HG03439 (cell line): Measurements from ENCODE around the gene PKP4.

Experiments
- ATAC-seq: cut with Tn5 transposase; IDR thresholded peaks from one replicate; pipeline ENCODE4 v1.9.1; 2021; ENCODE audit warnings: mild to moderate bottlenecking, moderate library complexity; ENCODE audit not compliant: unreplicated experiment

PKP4 gene

DNA sequence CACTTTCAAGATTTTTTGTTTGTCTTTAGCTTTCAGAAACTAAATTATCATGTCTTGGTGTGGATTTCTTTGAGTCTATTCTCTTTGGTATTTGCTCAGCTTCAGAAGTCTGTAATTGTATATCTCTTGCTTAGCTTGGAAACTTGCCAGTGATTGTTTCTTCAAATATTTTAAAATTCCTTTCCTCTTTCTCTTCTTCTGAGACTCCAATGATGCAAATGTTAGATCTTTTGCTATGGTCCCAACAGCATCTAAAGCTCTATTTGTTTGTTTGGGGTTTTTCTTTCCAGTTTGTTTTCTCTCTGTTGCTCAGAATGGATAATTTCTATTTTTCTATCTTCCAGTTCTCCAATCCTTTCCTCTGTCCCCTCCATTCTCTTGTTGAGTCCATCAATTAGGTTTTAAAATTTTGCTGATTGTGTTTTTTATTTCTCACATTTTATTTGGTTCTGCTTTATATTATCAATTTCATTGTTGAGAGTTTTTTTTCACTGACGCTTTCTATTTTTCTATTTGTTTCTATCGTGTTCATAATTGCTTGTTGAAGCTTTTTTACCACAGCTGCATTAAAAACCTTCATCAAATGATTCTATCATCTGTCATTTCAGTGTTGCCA is 256.9 kb downstream of the PKP4 start:
- no peak for ATAC-seq

DNA sequence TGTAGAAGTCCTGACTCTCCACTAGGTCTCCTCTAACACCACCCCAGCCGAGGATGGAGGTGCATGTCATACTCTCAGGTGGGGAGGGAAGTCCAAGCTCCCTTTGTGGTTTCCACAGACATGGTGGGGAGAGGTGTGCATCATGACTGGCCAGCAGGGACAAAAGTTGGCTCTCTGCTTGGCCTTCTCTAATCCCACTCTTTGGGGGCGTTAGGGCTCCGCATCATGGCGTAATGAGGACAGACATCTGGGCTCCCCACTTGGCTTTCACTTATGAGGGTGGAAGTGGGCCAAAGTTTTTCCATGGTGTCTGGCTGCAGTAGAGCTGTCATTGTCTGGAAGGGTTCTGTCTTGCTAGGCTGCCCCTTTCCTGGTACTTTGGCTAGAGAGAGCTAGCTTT is 257.7 kb downstream of the PKP4 start:
- ATAC-seq, result no peak

DNA sequence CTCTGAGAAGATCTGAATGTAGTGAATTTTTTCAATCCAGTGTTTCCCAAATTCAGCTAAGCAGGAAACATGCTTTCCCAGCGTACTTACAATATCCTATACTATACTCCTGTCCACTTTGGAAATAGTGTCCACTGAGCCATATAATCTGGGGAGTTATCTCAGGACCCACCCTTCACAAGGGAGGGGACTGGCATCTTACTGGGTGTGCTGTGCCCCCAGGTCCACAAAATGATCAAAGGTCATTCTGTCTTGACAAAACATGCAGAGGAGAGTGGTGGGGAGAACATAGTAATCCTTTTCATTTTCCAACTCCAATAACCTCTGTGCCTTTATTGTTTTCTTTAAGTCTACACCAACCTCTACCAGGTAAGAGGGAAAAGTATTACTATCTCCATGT is 258.6 kb downstream of the PKP4 start:
- no peak for ATAC-seq

DNA sequence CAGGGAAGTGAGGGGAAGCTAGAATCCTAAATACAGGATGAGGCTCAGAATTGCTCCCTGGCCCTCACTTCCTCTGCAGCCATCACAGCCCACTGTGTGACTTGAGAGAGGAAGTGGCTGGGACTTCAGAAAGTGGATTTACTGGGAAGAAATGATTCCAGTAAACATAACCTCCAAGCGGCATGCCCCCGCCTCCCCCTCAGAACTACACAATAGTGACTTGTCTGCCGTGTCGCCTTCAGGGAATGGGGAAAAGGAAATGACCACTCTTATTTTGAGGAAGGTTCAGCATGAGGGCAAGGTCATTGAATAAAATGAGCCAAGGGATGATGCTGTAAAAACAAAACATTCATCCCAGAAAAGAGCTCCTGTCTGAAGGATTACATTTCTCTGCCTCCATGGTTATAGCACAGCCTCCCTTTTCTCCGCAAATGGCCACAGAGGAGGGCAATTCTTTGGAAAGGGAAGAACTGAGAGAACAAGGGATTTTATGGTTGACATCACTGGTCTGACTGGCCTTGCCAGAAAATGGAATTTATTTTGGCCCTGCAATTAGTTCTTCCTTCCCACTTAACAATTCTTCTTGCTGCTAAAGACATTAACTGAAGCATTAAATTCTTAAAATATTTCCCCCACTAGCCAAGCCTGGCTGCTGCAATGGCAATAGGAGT is 259.5 kb downstream of the PKP4 start:
- ATAC-seq, result no peak

DNA sequence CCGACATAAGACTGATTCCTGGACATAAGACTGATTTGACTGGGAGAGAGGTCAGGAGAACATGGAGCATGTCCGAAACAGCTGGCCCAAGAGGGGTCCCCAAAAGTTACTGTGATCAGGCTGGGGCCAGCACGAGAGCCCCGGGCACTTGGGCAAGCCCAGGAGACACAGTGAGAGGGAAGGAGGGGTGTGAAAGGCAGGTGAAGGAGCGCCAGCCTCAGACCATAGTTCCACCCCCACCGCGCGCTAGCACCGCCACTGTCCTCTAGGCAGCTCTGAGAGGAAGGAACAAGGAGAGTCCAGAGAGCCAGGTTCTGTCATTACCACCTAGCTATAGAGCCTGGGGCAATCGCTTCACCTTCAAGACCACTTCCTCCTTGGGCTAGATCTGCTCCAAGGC is 260.2 kb downstream of the PKP4 start:
- no peak for ATAC-seq

DNA sequence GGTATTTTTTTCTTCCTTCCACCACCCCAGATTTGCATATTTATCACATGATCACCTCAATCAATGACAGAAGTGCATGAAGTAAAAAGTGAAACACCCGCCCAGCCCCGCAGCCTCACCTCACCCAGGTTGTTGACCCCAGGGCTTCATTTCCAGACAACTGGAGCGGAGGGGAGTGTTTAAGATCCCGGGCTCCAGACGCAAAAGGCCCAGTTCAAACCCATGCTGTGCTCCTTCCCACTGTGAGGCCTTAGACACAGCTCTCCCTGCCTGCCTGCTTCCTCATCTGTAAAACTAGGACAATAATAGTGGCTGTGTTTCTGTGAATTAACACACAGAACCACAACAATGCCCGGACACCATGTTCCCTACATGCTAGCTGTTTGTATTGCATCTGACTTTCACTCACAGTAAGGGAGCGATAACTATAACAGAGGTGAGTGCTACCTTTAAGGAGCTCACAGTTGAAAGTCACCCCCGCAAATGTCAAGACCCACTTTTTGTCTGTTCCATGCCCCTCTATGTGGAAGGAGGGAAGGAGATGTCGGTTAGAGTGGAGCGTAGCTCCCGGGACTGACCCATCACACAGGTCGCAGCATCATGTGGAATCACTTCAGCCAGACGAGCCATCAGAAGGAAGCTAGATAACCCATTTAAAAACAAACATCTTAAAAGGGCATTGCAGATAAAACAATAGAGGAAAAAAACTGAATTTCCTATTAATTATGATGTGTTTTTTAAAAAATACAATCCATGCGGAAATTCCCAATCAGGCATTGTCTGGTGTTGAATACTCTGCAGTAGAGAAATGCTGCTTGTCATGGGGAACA is 260.8 kb downstream of the PKP4 start:
- ATAC-seq, result no peak

DNA sequence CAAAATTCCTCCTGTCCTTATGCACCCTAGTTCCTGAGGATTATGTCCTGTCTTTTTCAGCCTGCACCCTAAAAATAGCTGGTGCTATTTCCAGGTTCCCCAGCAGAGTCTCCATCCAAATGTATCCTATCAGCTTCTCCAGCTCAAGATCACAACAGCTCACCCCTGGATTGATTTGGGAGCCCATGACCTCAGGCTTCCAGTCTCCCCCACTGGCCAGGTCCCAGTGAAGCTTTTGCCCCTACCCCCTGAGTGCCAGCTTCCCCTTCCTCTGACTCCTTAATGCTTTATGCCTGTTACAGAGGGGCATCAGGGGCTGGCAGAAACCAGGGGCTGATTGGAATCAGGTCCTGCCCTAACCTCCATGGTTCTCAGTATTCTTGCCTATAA is 261.4 kb downstream of the PKP4 start:
- no peak for ATAC-seq

DNA sequence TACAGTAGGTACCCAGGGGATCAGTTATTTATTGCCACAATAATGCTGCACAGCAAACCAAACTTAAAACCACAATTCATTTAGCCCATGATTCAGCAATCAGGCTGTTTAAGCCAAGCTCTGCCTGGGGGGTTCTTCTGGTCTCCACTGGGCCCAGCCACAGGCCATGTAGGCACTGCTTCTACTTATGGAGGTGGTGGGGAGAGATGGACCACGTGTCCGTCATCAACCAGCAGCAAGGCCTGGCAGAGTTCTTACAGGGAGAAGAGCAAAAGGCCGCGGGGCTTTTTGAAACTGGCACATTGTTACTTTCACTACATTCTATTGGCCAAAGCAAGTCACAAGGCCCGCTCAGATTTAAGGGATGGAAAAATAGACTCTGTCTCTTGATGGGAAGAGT is 262.1 kb downstream of the PKP4 start:
- no peak for ATAC-seq

DNA sequence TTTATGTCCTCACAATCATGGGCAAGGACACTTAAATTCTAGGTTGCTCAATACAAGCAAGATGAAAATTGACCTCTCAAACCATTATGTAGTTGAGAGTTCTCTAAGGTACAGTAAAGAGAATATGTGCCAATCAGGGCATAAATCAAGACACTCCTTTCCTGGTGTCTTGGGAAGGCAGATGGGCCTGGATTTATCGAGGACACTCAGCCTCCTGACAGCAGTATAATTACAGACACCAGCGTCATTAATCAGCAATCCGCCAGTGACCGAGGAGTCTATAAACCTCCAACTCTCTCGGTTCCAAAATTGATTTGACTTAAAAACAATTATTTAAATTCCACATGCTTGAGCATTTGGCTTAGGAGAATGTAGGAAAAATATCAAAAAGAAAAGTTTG is 262.7 kb downstream of the PKP4 start:
- no peak for ATAC-seq

DNA sequence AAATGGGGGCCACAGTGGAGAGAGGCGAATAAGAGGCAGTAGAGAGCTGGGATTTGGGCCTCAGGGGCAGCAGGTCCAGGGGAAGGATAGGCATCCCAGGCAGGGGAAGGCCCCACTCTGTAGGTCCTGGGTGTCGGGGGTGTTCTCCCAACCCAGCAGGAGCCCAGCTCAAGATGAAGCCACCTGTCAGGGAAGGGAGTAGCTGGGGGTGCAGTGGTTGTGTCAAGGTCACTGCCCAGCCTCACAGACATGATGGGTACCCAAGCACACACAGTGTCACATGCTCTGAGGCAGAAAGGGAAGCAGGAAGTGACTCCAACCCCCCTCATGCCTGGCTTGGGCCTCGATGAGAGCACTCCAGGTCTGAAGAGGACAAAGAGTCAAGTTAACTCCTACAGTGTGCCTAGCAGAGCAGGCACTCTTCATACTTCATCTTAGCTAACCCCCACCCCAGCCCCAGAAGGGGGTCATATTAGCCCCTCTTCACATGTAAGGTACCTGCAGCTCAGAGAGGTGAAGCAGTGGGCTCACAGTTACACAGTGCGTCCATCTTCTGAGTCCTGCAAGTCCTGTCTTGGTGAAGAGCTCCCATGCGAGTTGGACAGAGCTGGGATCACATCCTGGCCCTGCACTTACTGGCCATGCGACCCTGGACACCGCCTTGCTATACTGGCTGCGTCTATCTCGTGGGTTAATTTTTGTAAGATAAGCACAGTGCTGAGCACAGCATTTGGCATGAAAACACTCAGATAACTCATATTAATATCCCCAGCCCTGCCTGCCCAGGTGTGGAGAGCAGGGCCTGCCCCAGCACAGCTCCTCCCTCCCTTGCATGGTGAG is 265.7 kb downstream of the PKP4 start:
- ATAC-seq, result no peak

DNA sequence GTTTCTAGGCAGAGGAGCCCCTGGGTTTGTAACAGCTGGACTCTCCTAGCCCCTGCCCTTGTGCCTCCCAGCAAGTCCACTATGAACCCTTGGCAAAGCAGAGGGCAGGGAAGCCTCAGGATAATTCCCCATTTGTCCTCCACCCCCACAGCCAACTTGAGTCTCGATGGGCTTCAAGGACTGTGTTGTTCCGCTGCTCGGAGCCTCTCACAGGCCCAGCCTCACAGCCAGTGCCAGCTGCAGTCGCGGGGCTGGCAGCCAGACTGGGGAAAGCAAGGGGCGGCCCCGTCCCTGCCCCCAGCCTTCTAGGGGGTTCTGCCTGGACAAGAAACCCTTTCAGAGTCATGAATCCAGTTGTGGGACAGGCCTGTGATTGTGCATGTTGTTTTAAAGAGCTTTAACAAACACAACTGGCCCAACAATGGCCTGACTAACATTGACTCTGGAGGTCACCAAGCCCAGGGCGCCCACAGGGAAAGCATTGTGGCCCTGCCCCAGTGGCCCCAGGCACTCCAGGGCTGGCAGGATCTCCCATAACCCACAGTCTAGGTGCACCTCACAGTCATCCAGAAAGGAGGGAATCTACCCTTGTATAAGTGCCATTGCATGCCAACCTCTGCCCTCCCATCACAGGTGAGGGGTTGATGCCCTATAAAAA is 266.6 kb downstream of the PKP4 start:
- no peak for ATAC-seq

DNA sequence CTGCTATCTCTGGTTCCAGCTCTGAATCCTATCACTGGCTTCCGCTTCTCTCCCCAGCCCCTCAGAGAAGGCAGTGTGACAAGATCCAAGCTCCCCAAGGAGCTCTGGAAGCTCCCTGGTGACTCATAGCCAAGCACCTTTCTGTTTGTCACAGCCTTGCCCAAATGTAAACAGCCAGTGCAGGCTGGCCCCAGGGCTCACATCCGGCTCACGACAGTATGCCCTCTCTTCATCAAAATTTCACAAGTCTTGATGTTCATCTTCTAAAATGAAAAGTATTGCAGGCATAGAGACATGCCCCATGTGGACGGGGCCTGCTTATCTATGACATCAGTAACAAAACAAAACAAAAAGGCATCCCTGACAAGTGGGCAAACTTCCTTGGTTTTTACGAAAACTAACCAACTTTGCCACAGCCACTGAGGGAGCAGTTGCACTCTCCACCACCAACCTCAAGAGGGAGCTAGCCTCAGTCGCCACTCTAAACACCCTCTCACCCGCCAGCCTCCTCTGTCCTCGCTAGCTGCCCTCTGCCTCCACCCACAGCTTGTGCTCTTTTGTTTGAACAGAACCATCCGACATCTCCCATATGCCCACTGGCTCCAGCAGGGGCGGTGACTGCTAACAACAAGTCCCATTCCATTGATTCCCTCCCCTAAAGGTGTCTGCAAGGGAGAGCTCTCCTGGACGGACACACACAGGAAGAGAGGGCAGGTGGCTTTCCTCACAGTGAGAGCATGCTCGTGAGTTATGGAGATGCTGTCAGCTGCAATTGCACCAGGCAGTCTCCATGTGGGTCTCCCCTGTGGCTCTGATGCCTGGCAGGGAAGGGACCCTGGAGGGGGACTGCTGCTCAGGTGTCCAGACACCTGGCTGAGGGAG is 267.4 kb downstream of the PKP4 start:
- ATAC-seq, result no peak

DNA sequence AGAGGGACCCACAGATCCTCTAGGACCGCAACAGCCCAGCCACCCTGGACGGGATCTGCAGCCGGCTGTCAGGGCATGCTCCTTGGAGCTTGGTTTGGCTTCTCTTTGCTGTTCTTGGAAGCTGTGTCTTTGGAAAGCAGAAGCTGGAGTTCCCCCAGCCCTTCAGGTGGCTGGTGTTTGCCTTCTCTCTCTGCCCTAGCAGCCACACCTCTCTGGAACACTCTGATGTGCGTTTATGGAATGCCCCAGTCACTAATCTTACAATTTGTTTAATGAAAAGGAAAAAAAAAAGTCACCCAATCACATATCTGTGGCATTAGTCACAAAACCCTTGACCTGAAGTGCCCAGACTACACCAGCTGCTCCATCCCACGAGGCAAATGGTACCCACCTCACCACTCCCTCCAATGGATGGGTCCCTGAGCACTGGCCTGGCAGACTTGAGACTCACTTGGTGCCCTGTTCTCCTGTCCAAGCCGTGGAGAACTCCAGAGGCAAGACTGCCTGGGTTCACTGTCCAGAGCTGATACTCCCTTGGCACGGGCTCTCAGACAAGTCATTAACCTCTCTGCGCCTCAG is 268.1 kb downstream of the PKP4 start:
- ATAC-seq, result no peak

DNA sequence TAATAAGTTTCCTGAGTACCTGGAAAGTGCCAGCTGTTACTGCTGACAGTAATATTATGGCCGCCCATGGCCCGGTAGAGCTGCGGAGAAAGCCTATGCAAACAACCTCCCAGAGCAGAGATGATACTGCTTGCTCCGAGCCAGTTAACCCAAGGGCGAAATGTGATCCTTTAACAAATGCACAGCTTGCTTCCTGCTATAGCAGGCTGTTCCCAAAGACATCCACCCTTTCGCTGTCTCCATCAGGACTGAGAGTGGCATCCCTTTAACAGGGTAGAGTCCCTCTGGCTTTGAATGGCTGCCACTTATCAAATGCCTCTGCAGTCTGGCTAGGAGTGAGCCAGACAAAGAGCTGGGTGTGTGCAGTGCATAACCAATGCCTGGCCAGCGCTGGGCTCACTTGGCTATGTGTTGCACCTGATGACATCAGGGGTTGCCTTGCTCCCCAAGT is 268.7 kb downstream of the PKP4 start:
- ATAC-seq, result no peak

DNA sequence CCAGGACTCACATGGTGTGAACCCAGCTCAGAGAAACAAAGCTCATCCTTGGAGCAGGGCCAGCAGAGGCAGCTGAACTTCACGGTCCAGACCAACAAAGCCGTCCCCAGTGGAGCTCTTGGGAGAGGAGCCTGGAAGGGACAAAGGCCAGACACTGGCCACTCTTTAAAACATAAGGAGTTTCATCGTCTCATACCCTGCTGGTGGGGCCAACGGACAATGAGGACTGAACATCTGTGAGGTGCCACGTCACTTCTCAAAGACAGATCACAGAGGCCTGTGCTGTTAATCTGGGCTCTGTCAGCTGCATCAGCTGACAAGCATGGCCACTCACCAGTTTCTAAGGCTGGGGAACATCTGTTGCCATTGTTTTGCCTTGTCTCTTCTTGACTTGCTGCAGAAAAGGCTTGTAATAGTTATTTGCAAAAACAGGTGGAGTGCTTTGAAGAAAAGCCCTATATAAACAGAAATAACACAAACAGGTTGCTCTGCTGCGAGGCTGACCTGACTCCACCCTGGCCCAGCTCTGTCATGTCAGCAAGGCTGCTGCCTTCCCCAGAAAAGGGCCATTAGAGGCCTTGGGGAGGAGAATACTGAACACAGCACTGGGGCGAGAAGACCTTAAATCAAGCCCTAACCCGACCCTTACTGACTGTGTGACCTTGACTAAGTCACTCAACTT is 270.3 kb downstream of the PKP4 start:
- no peak for ATAC-seq

DNA sequence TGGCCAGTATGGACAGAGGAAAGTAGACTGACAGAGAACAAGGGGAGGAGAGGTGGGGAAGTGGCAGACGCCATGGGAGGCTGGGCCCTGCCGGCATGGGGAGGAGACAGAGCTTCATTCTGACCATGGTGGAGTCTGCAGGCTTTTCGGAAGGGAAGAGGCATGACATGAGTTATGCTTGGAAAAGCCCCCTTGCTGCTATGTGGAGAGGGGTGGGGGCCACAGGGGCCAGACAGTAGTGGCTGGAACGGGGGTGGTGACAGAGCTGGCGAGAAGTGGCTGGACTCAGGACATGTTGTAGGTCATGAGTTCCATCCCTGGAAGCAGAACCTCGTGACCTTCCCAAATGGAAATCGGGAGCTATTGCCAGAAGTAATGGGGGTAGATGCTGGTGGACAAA is 271.7 kb downstream of the PKP4 start:
- ATAC-seq, result no peak

DNA sequence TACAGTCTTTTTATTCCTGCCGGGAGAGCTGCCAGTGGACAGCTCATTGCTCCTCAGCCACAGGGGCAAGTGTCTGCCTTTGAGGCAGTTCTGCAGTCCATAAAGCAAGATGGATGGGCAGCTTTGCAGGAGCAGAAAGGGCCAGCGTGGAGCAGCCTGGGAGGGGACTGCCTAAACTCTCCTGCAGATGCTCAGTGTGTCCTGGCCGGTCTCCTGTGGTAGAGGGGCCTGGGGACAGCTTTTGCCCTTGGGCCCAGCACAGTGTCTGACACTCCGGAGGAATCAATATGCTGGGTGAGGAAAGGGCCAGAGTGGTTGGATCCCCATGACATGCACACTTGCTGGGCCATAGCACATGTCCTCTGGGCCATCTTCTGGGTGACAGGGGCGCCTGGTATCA is 272.7 kb downstream of the PKP4 start:
- ATAC-seq, result no peak

DNA sequence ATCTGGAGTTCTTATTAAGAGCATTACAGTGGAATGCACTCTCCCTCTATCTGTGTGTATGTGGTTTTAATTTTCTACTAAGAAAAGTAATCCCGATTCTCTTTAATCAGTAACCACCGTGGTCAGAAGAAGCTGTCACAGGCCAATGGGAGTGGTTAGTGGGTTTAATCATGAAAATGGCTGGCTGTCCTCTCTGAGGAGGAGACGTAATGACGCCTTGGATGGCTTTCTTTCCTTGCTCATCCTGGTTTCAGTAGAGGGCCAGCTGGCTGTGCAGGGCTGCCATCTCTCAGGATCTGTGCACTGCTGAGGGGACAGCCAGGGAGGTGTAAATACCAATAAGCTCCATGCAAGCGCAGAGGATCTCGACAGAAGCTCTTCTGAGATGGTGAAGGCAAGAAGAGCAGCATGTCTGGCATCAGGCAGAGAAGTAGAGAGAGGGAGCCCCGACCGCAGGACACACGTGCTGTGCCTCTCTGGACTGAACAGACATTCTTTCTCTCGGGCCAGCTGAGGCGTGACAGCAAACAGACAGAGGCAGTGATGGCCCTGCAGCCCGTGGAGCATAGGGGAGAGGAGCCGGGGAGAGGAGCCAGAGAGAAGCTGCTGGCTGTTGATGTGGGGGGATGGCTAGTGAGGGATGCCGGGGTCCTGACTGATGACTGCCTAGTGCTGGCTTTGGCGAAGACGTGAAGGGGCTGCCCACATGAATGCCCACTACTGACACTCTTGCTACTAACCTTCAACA is 273.3 kb downstream of the PKP4 start:
- ATAC-seq, result no peak
